ENCODE measurements around the gene CAMK4.
A peak's percentile ranks its signal among the peaks of the same experiment; 100 is the strongest.
"Not testable (repeated sequence)": the region's sequence is repeated elsewhere in the genome, so short reads cannot be mapped to it uniquely, and the experiment has no call there.

The CAMK4 gene

GRCh38 chr5:111254613-111255012 is 30.4 kb downstream of the CAMK4 start:
- DNase-seq, result peak; percentile 23
- Histone ChIP-seq H3K36me3 (peaks cover 46% of the 10 kb centered on the region), H3K4me1 (peaks cover 26% of the 10 kb centered on the region), H3K4me3 (ENCODE audit: low read depth, low read length) (no peak overlapping the region), H3K9me3 (peaks cover 3% of the 10 kb centered on the region; the same call in 1 of the 2 replicates), H3K27me3 (no peaks in the 10 kb centered on the region)
- TF ChIP-seq, protein P1, sequence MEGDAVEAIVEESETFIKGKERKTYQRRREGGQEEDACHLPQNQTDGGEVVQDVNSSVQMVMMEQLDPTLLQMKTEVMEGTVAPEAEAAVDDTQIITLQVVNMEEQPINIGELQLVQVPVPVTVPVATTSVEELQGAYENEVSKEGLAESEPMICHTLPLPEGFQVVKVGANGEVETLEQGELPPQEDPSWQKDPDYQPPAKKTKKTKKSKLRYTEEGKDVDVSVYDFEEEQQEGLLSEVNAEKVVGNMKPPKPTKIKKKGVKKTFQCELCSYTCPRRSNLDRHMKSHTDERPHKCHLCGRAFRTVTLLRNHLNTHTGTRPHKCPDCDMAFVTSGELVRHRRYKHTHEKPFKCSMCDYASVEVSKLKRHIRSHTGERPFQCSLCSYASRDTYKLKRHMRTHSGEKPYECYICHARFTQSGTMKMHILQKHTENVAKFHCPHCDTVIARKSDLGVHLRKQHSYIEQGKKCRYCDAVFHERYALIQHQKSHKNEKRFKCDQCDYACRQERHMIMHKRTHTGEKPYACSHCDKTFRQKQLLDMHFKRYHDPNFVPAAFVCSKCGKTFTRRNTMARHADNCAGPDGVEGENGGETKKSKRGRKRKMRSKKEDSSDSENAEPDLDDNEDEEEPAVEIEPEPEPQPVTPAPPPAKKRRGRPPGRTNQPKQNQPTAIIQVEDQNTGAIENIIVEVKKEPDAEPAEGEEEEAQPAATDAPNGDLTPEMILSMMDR (IDR thresholded peaks at IDR 0.05; ENCODE audit: low read depth, low read length), result no peak

- Histone ChIP-seq H3K27me3 (no peaks in the 10 kb centered on the region), H3K4me3 (ENCODE audit: low read depth, low read length) (no peak overlapping the region), H3K4me1 (peaks cover 26% of the 10 kb centered on the region), H3K36me3 (peaks cover 44% of the 10 kb centered on the region), H3K9me3 (peaks cover 3% of the 10 kb centered on the region; the same call in 1 of the 2 replicates)
- DNase-seq, result no peak
- TF ChIP-seq, protein P1 (IDR thresholded peaks at IDR 0.05; ENCODE audit: low read depth, low read length), result no peak
Measured at GRCh38 chr5:111255169-111255568, 31.0 kb downstream of the CAMK4 start.

DNA sequence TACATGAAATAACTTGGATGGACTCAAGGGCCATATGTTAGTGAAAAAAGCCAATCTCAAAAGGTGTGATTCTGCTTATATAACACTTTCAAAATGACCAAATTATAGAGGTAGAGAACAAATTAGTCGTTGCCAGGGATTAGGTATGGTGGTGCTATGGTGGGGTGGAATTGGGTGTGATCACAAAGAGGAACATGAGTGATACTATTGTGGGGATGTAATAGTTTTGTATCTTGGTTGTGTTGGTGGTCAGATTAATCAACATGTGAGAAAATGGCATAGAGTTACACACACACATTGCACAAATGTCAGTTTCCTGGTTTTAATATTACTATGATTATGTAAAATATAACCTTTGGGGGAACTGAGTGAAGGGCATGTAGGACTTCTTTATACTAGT is 31.9 kb downstream of the CAMK4 start:
- peaks cover 37% of the 10 kb centered on the region for H3K36me3 ChIP-seq
- H3K27me3 ChIP-seq, result no peaks in the 10 kb centered on the region
- no peak for DNase-seq
- peaks cover 20% of the 10 kb centered on the region for H3K4me1 ChIP-seq
- no peak overlapping the region for H3K4me3 ChIP-seq (ENCODE audit: low read depth, low read length)
- TF ChIP-seq, protein P1 (IDR thresholded peaks at IDR 0.05; ENCODE audit: low read depth, low read length), result no peak
- peaks cover 3% of the 10 kb centered on the region; the same call in 1 of the 2 replicates for H3K9me3 ChIP-seq

- not testable (repeated sequence) for H3K9me3 ChIP-seq; H3K4me3 ChIP-seq (ENCODE audit: low read depth, low read length); DNase-seq; H3K27me3 ChIP-seq
- peaks cover 37% of the 10 kb centered on the region for H3K36me3 ChIP-seq
- H3K4me1 ChIP-seq, result peaks cover 15% of the 10 kb centered on the region
Measured at GRCh38 chr5:111257610-111258009, 33.4 kb downstream of the CAMK4 start.

GRCh38 chr5:111259636-111260035 is 35.5 kb downstream of the CAMK4 start:
- no peak for DNase-seq
- Histone ChIP-seq H3K27me3 (no peaks in the 10 kb centered on the region), H3K4me3 (ENCODE audit: low read depth, low read length) (no peak overlapping the region), H3K9me3 (peaks cover 3% of the 10 kb centered on the region; the same call in 1 of the 2 replicates), H3K36me3 (peaks cover 30% of the 10 kb centered on the region), H3K4me1 (peaks cover 6% of the 10 kb centered on the region)
- TF ChIP-seq, protein P1 (IDR thresholded peaks at IDR 0.05; ENCODE audit: low read depth, low read length), result no peak

- H3K9me3 ChIP-seq, result peaks cover 3% of the 10 kb centered on the region; the same call in 1 of the 2 replicates
- H3K4me3 ChIP-seq (ENCODE audit: low read depth, low read length), result no peak overlapping the region
- TF ChIP-seq, protein P1 (IDR thresholded peaks at IDR 0.05; ENCODE audit: low read depth, low read length), result no peak
- H3K27me3 ChIP-seq, result no peaks in the 10 kb centered on the region
- peaks cover 25% of the 10 kb centered on the region for H3K36me3 ChIP-seq
- no peaks in the 10 kb centered on the region for H3K4me1 ChIP-seq
- no peak for DNase-seq
Measured at GRCh38 chr5:111261610-111262009, 37.4 kb downstream of the CAMK4 start.

DNA sequence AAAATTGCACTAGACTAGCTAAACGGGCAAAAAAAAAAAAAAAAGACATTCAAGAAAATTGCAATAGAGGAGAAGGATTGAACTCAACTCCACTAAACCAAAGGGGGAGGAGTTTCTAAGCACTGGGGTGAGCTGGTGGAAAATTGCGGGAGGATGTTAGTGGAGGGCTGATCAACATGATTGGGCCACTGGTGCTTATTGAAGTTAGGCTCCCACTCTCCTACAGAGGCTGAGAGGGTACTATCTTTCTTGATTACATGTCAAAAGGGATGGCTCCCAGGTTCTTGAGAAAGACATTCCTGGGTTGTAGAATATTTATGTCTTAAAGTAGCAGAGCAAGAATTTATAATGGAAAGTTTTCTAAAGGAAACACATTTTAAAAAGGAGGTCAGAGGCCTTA is 38.0 kb downstream of the CAMK4 start:
- TF ChIP-seq, protein P1 (IDR thresholded peaks at IDR 0.05; ENCODE audit: low read depth, low read length), result no peak
- no peaks in the 10 kb centered on the region for H3K4me1 ChIP-seq
- H3K27me3 ChIP-seq, result no peaks in the 10 kb centered on the region
- no peak for DNase-seq
- no peak overlapping the region for H3K4me3 ChIP-seq (ENCODE audit: low read depth, low read length)
- peaks cover 1% of the 10 kb centered on the region; the same call in 1 of the 2 replicates for H3K9me3 ChIP-seq
- H3K36me3 ChIP-seq, result peaks cover 19% of the 10 kb centered on the region

Measured in BE2C (cell line).